ENCODE results near the gene FBXW9.
A peak's percentile ranks its signal among the peaks of the same experiment; 100 is the strongest.

Gene FBXW9

GRCh38 chr19:12689012-12689411, 7.4 kb downstream of the FBXW9 start:
- peak; percentile 43; the same call in 1 of the 2 replicates for TF ChIP-seq SCRT2 (tag by site-specific recombination; IDR thresholded peaks at IDR 0.05)
- no peak for TF ChIP-seq ZNF266 (tag by site-specific recombination; IDR thresholded peaks at IDR 0.05; ENCODE audit: low read depth)
- CTCF ChIA-PET = no interaction called here
- Histone ChIP-seq H3K9me3 (ENCODE audit: control insufficient read depth, insufficient read depth, low read depth, low read length) (no peaks in the 10 kb centered on the region), H3K4me3 (ENCODE audit: low read depth, low read length) (no peak overlapping the region), H3K36me3 (ENCODE audit: control insufficient read depth in 2 of 2, insufficient read depth in 1 of 2, low read length in 2 of 2) (peaks cover under 1 to 36% of the 10 kb centered on the region in 2 experiments; a peak in 2 of 3 replicates), H3K27ac (ENCODE audit: extremely low read depth, low read depth, low read length) (no peak overlapping the region), H3K4me1 (ENCODE audit: control insufficient read depth, insufficient read depth, low read length) (no peaks in the 10 kb centered on the region)
- POLR2A ChIA-PET = interaction anchor here (0.7 kb wide), 1 partner anchor 8 kb away, joined by 3 read pairs; no protein-coding TSS in a partner anchor

GRCh38 chr19:12687496-12688196, 8.8 kb downstream of the FBXW9 start, which contains the start of gene GNG14:
Gene GNG14, plus strand, starts transcription at chr19:12687998. Its CDS starts 51 bp downstream, at chr19:12688049.
- ChIA-PET POLR2A (no interaction called here), CTCF (no interaction called here)

GRCh38 chr19:12685831-12686230, 10.6 kb downstream of the FBXW9 start:
- POLR2A ChIA-PET = interaction anchor here (0.6 to 1.6 kb wide), 3 partner anchors 10 to 190 kb away, joined by 3 read pairs; partner anchors contain the start of gene FBXW9
- TF ChIP-seq SCRT2 (tag by site-specific recombination; IDR thresholded peaks at IDR 0.05) = peak; percentile 36; the same call in 1 of the 2 replicates
- TF ChIP-seq ZNF155 (tag by site-specific recombination; IDR thresholded peaks at IDR 0.05) = no peak
- no peak for TF ChIP-seq ZBTB11 (tag by site-specific recombination; conservative IDR thresholded peaks at IDR 0.05; ENCODE audit: low read depth)
- no peak for TF ChIP-seq ZSCAN16 (tag by site-specific recombination; IDR thresholded peaks at IDR 0.05)
- no peak for TF ChIP-seq ZNF529 (tag by site-specific recombination; IDR thresholded peaks at IDR 0.05; ENCODE audit: insufficient replicate concordance)
- no peak for TF ChIP-seq ZNF776 (tag by site-specific recombination; IDR thresholded peaks at IDR 0.05; ENCODE audit: borderline replicate concordance)
- Histone ChIP-seq H3K27ac (ENCODE audit: extremely low read depth, low read depth, low read length) (no peak overlapping the region), H3K4me1 (ENCODE audit: control insufficient read depth, insufficient read depth, low read length) (no peaks in the 10 kb centered on the region), H3K36me3 (ENCODE audit: control insufficient read depth in 2 of 2, insufficient read depth in 1 of 2, low read length in 2 of 2) (peaks cover 0 to 23% of the 10 kb centered on the region in 2 experiments; a peak in 1 of 3 replicates), H3K9me3 (ENCODE audit: control insufficient read depth, insufficient read depth, low read depth, low read length) (no peaks in the 10 kb centered on the region), H3K4me3 (ENCODE audit: low read depth, low read length) (no peak overlapping the region)
- CTCF ChIA-PET = interaction anchor here (0.6 to 1.0 kb wide), 5 partner anchors 11 to 582 kb away, joined by 3 to 4 read pairs (median 3); a partner anchor contains a TSS

More at GRCh38 chr19:12687496-12688196, 8.8 kb downstream of the FBXW9 start, which contains the start of gene GNG14:
- peak; percentile 52 for TF ChIP-seq GLIS1 (tag by site-specific recombination; IDR thresholded peaks at IDR 0.05)
- TF ChIP-seq ZNF830 (tag by site-specific recombination; IDR thresholded peaks at IDR 0.05; ENCODE audit: low read depth) = no peak
- TF ChIP-seq ZNF155 (tag by site-specific recombination; IDR thresholded peaks at IDR 0.05) = no peak
- Histone ChIP-seq H3K4me1 (ENCODE audit: control insufficient read depth, insufficient read depth, low read length) (no peaks in the 10 kb centered on the region), H3K27ac (ENCODE audit: extremely low read depth, low read depth, low read length) (no peak within 1 kb of the TSS), H3K9me3 (ENCODE audit: control insufficient read depth, insufficient read depth, low read depth, low read length) (no peaks in the 10 kb centered on the region), H3K36me3 (ENCODE audit: control insufficient read depth in 2 of 2, insufficient read depth in 1 of 2, low read length in 2 of 2) (peaks cover 0 to 29% of the 10 kb centered on the region in 2 experiments; a peak in 1 of 3 replicates), H3K4me3 (ENCODE audit: low read depth, low read length) (no peak within 1 kb of the TSS)

GRCh38 chr19:12681074-12681987, 15.1 kb downstream of the FBXW9 start, which contains the start of gene DHPS:
Gene DHPS, minus strand, starts transcription at chr19:12681880. Its CDS starts 114 bp downstream, at chr19:12681766.
- Histone ChIP-seq H3K27ac (ENCODE audit: extremely low read depth, low read depth, low read length) (peak within 1 kb of the TSS; percentile 95), H3K9me3 (ENCODE audit: control insufficient read depth, insufficient read depth, low read depth, low read length) (no peaks in the 10 kb centered on the region), H3K4me3 (ENCODE audit: low read depth, low read length) (peak within 1 kb of the TSS; percentile 84), H3K4me1 (ENCODE audit: control insufficient read depth, insufficient read depth, low read length) (no peaks in the 10 kb centered on the region), H3K36me3 (ENCODE audit: control insufficient read depth in 2 of 2, insufficient read depth in 1 of 2, low read length in 2 of 2) (peaks cover 15 to 36% of the 10 kb centered on the region in 2 experiments; a peak in 2 of 3 replicates)
- POLR2A ChIA-PET = interaction anchor here (0.5 to 2.1 kb wide), 18 partner anchors 8 to 561 kb away, joined by 3 to 14 read pairs (median 4); partner anchors contain the start of genes FBXW9, JUNB, MAN2B1 and WDR83
- CTCF ChIA-PET = interaction anchor here (0.6 to 3.0 kb wide), 2 partner anchors 9 to 801 kb away, joined by 3 to 17 read pairs; no protein-coding TSS in a partner anchor
- TF ChIP-seq ZBTB10 (tag by site-specific recombination; IDR thresholded peaks at IDR 0.05) = peak; percentile 42; the same call in 1 of the 2 replicates
- peak; percentile 57 for TF ChIP-seq ZNF692 (tag by site-specific recombination; IDR thresholded peaks at IDR 0.05)
- TF ChIP-seq ZNF175 (tag by site-specific recombination; IDR thresholded peaks at IDR 0.05) = no peak
- peak; percentile 88 for TF ChIP-seq SP7 (tag by site-specific recombination; IDR thresholded peaks at IDR 0.05)
- no peak for TF ChIP-seq ZNF23 (tag by site-specific recombination; IDR thresholded peaks at IDR 0.05; ENCODE audit: borderline replicate concordance)
- TF ChIP-seq ZNF37A (tag by site-specific recombination; IDR thresholded peaks at IDR 0.05) = no peak
